Choroid plexus epithelial cell (primary cell): ENCODE results near the gene CTSD.

Experiments
- DNase-seq: peaks from one replicate; pipeline ENCODE4 v3.0.0-alpha.2; 2010; ENCODE audit warnings: low read depth
- H3K4me3 ChIP-seq: 2 replicates; pipeline ENCODE4 v1.5.1; 2011; ENCODE audit warnings: low read depth, mild to moderate bottlenecking, control low read depth, low read length, moderate library complexity
- TF ChIP-seq, protein P1 (sequence below): conservative IDR thresholded peaks from 2 replicates; pipeline ENCODE4 v1.5.1; 2011; ENCODE audit warnings: low read depth, mild to moderate bottlenecking, control low read depth, inconsistent platforms, low read length, moderate library complexity

CTSD gene

GRCh38 chr11:1785749-1786413 lies 22.2 kb upstream of the CTSD start:
- no peak for DNase-seq
- TF ChIP-seq, protein P1, sequence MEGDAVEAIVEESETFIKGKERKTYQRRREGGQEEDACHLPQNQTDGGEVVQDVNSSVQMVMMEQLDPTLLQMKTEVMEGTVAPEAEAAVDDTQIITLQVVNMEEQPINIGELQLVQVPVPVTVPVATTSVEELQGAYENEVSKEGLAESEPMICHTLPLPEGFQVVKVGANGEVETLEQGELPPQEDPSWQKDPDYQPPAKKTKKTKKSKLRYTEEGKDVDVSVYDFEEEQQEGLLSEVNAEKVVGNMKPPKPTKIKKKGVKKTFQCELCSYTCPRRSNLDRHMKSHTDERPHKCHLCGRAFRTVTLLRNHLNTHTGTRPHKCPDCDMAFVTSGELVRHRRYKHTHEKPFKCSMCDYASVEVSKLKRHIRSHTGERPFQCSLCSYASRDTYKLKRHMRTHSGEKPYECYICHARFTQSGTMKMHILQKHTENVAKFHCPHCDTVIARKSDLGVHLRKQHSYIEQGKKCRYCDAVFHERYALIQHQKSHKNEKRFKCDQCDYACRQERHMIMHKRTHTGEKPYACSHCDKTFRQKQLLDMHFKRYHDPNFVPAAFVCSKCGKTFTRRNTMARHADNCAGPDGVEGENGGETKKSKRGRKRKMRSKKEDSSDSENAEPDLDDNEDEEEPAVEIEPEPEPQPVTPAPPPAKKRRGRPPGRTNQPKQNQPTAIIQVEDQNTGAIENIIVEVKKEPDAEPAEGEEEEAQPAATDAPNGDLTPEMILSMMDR: no peak
- no peak overlapping the region for H3K4me3 ChIP-seq

DNA sequence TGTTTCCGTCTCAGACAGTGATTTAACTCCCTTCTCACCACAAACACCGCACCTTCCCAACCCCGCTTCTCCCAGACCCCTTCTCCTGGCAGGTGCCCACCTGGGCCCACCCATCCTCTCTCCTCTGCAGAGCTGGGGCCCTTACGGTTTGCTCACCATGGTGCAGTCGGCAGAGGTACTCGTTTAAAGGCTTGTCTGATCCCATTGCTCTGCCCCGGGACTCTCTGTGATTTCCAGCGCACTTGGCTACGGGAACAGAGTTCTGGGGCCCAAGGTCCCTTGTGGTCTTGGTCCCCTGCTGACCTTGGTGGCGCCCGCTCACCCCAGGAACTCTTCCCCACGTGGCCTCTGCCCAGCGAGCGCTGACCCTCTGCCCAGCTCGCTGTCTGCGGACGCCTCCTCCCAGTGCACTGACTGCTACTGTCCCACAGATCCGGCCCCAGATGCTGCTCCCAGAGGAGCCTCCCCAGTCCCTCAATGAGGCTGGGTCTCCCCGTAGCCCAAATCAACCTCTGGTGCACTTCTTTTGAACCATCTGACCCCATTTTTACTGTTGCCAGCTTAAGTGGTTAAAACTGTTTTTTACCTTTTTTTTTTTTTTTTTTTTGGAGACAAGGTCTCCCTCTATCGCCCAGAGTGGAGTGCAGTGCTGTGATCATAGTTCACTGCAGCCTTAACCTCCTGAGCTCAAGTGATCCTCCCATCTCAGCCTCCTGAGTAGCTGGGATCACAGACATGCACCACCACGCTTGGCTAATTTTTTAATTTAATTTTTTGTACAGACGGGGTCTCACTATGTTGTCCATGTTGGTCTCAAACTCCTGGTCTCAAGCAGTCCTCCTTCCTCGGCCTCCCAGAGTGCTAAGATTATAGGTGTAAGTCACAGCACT lies 21.3 kb upstream of the CTSD start:
- DNase-seq: no peak
- H3K4me3 ChIP-seq: no peak overlapping the region
- TF ChIP-seq, protein P1: no peak

DNA sequence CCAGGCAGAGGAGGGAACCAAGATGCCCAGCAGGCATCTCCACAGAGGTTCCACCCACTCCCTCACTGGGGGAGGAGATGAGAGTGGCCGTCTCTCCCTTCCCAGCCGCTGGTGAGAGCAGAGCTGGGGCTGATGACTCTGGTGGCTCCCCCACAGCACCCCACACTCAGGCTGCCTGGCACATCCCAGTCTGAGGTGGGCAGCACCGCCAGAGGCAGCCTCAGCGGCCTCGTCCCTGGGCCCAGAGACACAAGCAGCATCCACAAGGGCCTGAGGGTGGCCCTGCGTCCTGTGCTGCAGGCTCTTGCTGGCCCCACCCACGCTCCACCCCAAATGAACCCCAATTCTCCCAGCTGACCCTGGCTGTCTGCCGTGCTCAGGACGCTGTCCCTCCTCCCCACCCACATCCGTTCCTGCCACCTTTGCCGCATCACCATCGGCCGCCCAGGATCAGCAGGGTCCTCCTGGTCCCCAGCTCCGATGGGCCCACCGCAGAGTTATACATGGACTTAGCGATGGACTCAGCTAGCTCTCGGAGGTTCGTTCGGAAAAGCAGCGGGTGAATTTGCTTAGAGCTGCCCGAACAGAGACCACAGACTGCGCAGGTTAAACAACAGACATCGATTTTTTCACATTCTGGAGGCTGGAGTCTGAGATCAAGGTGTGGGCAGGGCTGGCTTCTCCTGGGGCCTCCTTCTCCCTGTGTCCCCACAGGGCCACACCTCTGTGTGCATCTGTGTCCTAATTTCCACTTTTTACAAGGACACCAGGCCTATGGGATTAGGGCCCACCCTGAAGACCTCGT lies 20.2 kb upstream of the CTSD start:
- no peak overlapping the region for H3K4me3 ChIP-seq
- DNase-seq: no peak
- TF ChIP-seq, protein P1: no peak

DNA sequence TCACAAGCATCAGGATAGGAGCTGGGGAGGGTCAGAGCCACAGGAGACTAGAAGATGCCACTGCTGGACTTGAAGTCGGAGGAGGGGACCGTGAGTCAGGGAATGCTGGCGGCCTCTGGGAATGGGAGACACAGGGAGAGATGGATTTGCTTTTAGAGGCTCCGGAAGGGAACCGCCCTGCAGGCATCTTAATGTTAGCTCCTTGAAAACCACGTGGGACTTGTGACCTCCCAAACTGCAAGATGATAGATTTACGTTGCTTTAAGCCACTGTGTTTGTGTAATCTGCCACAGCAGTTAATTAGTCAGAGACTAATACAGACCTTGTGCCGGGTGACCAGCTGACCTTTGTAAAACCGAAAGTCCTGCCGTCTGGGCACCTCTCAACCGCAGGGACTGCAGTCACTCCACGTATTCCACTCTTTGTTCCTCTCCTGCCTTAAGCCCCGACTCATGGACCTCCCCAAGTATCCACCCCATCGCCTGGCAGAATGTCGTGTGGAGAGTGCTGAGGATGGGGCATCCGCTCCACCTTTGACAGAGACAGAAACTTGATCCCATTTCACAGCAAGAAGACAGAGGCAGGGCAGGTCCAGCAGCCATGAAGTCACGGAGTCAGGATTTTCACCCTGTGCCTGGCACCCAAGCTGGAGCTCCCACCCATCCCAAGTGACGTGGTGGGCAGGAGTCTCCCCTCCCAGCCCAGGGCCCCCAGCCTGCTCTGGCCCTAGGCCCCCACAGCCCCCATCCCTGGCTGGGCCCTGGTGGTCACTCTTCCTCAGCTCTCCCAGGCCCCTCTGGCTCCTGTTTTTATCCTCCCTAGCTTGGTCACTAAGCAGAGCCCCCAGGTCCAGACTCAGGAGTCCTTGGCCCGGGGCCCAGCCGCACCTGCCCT lies 19.4 kb upstream of the CTSD start:
- TF ChIP-seq, protein P1: no peak
- H3K4me3 ChIP-seq: no peak overlapping the region
- DNase-seq: peak; percentile 41

DNA sequence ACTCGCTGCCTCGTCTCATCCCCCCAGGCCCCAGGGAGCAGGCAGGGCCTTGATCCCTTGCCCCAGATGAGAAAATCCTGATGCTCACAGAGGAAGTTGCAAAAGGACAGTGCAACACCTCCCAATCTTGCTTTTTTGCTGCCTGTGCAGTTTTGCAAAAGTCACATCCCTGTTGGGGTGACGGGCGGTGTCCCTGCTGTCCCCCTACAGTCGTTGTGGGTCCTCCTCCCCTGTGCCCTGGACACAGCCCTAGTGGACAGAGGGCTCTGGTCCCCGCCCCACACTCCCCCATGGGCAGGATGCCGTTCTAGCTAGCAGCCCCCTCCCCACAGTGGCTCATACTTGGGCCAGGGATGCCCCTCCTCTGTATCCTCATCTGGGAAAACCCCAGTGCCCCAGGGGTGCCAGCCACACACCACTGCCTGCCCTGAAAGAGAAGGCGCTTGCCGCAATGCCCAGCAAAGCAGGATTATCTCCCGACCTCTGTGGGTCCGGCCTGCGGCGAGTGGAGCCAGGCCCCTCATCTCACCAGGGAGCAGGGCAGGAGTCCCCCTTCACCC lies 18.4 kb upstream of the CTSD start:
- TF ChIP-seq, protein P1: no peak
- H3K4me3 ChIP-seq: no peak overlapping the region
- DNase-seq: no peak

DNA sequence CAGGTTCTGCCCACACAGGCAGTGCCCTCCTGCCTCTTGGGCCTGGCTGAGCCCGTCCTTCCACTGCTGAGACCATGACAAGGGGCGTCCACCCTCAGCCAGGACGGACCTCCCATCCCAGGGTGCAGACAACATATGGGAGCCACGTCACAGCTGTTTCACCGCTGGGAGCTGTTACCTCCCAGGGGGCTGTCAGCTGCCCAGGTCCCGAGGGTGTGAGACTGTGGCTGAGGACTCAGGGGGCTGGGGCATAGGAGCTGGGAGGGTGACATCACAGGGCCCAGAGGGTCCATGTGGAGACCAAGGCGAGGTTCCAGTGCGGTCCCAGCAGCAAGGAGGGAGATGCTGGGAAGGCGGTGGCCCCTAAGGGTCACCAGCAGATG lies 17.9 kb upstream of the CTSD start:
- H3K4me3 ChIP-seq: no peak overlapping the region
- DNase-seq: no peak
- TF ChIP-seq, protein P1: no peak
